Neural cell (in vitro differentiated cells): Measurements from ENCODE around the gene COL5A1. TPM values are rescaled to one million over a fixed set of nuclear protein-coding genes. Genes with fewer than 3 reads are reported as not detected.

Source experiments
- H2AFZ ChIP-seq: fragments of 200-600, 300-800 bp; sonication (generic), shearing (Covaris generic); 2 replicates; pipeline ENCODE4 v1.6.0; 2014; ENCODE audit warnings: low read depth, mild to moderate bottlenecking, antibody characterized with exemption, low read length, moderate library complexity
- H3F3A ChIP-seq: fragments of 200-600 bp; shearing (Covaris generic); 2 replicates; pipeline ENCODE4 v1.6.1; 2016; ENCODE audit warnings: mild to moderate bottlenecking, moderate library complexity, mixed read lengths, antibody characterized with exemption, low read length; ENCODE audit not compliant: insufficient read depth, poor library complexity, severe bottlenecking
- H3K27ac ChIP-seq: fragments of 200-600, 300-800 bp; sonication (generic), shearing (Covaris generic); 2 replicates; pipeline ENCODE4 v1.5.1; 2014; ENCODE audit warnings: mild to moderate bottlenecking, low read length, moderate library complexity
- H3K27me3 ChIP-seq: fragments of 300-800, 200-600 bp; sonication (generic), shearing (Covaris generic); 2 replicates; pipeline ENCODE4 v1.6.0; 2014; ENCODE audit warnings: mild to moderate bottlenecking, low read depth, low read length, moderate library complexity; ENCODE audit not compliant: insufficient read depth
- H3K36me3 ChIP-seq: fragments of 300-800, 200-600 bp; sonication (generic), shearing (Covaris generic); 2 replicates; pipeline ENCODE4 v1.5.1; 2014; ENCODE audit warnings: mild to moderate bottlenecking, antibody characterized with exemption, low read length, moderate library complexity; ENCODE audit not compliant: insufficient read depth
- H3K4me2 ChIP-seq: fragments of 300-800, 200-600 bp; sonication (generic), shearing (Covaris generic); 2 replicates; pipeline ENCODE4 v1.6.0; 2014; ENCODE audit warnings: mild to moderate bottlenecking, low read length
- H3K4me3 ChIP-seq: fragments of 300-800, 200-600 bp; sonication (generic), shearing (Covaris generic); 2 replicates; pipeline ENCODE4 v1.5.1; 2014; ENCODE audit warnings: mild to moderate bottlenecking, low read length, moderate library complexity
- H3K79me2 ChIP-seq: fragments of 200-600 bp; shearing (Covaris generic); replicated peaks from 2 replicates; pipeline ENCODE4 v1.6.0; 2014; ENCODE audit warnings: mild to moderate bottlenecking, low read length, moderate library complexity; ENCODE audit not compliant: insufficient read depth
- H3K9ac ChIP-seq: fragments of 300-800, 200-600 bp; sonication (generic), shearing (Covaris generic); 2 replicates; pipeline ENCODE4 v1.6.1; 2016; ENCODE audit warnings: mild to moderate bottlenecking, low read length, mixed read lengths
- H3K9me2 ChIP-seq: fragments of 200-600 bp; shearing (Covaris generic); 2 replicates; pipeline ENCODE4 v1.6.1; 2016; ENCODE audit warnings: mild to moderate bottlenecking, low read length, mixed read lengths; ENCODE audit not compliant: insufficient read depth
- H3K9me3 ChIP-seq: fragments of 200-600, 300-800 bp; sonication (generic), shearing (Covaris generic); 2 replicates; pipeline ENCODE4 v1.6.1; 2016; ENCODE audit warnings: mild to moderate bottlenecking, mixed run types, low read length, moderate library complexity, mixed read lengths
- H4K20me1 ChIP-seq: fragments of 200-600 bp; shearing (Covaris generic); 2 replicates; pipeline ENCODE4 v1.6.1; 2016; ENCODE audit warnings: mild to moderate bottlenecking, mixed run types; ENCODE audit not compliant: insufficient read depth
- EP300 ChIP-seq: fragments of 450-650 bp; conservative IDR thresholded peaks from 2 replicates; pipeline ENCODE4 v1.6.1; 2014; ENCODE audit warnings: antibody characterized with exemption, mild to moderate bottlenecking, moderate library complexity; ENCODE audit not compliant: poor library complexity, severe bottlenecking
- EZH2 ChIP-seq: fragments of 200-600, 300-800 bp; shearing (Covaris generic), sonication (generic); IDR thresholded peaks from 2 replicates; pipeline ENCODE4 v1.6.1; 2014; ENCODE audit warnings: antibody characterized with exemption, low read length, borderline replicate concordance, mild to moderate bottlenecking; ENCODE audit not compliant: insufficient read depth, poor library complexity, severe bottlenecking
- MXI1 ChIP-seq: fragments of 450-650 bp; conservative IDR thresholded peaks from 2 replicates; pipeline ENCODE4 v1.6.1; 2014; ENCODE audit warnings: antibody characterized with exemption, mild to moderate bottlenecking; ENCODE audit not compliant: poor library complexity, severe bottlenecking
- POLR2AphosphoS5 ChIP-seq: IDR thresholded peaks from 2 replicates; pipeline ENCODE4 v1.6.1; 2012
- RAD21 ChIP-seq: fragments of 450-650 bp; conservative IDR thresholded peaks from 2 replicates; pipeline ENCODE4 v1.6.1; 2014; ENCODE audit warnings: antibody characterized with exemption, mild to moderate bottlenecking, moderate library complexity
- SMC3 ChIP-seq: fragments of 450-650 bp; conservative IDR thresholded peaks from 2 replicates; pipeline ENCODE4 v1.6.1; 2014; ENCODE audit warnings: antibody characterized with exemption, mild to moderate bottlenecking, moderate library complexity; ENCODE audit not compliant: poor library complexity
- TAF1 ChIP-seq: IDR thresholded peaks from 2 replicates; pipeline ENCODE4 v1.6.1; 2012; ENCODE audit warnings: low read depth
- polyA plus RNA-seq: library from polyadenylated mRNA; depleted of rRNA; stranded (reverse); fragments of >200 nt; gene quantifications from 2 replicates; pipeline ENCODE4 v1.2.3, GENCODE V29; 2014
- TF ChIP-seq, protein P1 (sequence below): fragments of 450-650 bp; IDR thresholded peaks from 2 replicates; pipeline ENCODE4 v1.5.1; 2014; ENCODE audit warnings: antibody characterized with exemption, mild to moderate bottlenecking, moderate library complexity; ENCODE audit not compliant: poor library complexity, severe bottlenecking
- TF ChIP-seq, protein P2 (sequence below): IDR thresholded peaks from 2 replicates; pipeline ENCODE4 v1.6.1; 2012; ENCODE audit warnings: borderline replicate concordance

Gene COL5A1
- polyA plus RNA-seq, 1 donor from 2014 or later: not detected

DNA sequence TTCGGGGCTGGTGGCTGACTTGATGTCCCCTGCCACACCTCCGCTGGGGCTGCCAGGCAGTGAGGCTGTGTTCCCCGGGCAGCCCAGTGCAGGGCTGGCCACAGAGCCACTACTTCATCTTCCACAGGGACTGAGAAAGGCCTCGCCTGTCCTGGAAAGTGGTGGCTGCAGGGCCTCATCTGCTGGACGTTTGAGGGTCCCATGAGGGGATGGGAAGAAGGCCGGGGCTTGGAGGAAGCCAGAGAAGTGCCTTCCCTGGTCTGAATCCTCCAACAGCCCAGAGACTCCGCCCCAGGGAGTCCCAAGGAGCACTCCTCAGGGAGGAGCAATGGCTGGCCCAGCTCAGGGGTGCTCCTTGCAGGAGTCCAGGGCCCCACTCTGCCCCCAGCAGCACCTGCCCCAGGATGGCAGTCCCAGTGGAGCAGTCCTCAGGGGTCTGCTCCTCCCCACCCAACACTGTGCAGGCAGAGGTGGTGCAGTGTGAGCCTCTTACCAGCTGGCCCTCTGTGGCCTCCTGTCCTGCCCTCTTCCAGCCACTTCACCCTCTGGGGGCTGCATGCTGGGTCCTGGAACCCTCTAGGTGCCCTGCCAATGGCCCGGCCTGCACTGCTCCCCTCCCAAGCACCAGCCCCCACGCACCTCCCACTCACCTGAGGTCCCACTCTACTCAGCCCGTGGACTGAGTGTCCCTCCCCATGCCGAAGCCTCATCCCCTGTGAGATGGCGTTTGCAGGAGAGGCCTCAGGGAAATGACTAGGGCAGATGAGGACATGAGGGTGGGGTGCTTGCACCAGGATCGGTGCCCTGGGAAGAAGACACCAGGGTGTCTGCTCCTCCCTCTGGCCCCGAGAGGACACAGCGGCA is 47.3 kb upstream of the COL5A1 start:
- no peak overlapping the region for H3K4me2 ChIP-seq
- H3K9me2 ChIP-seq: no peaks in the 10 kb centered on the region
- H3K36me3 ChIP-seq: no peaks in the 10 kb centered on the region
- H4K20me1 ChIP-seq: no peaks in the 10 kb centered on the region
- no peak overlapping the region for H3K9ac ChIP-seq
- H3K9me3 ChIP-seq: no peaks in the 10 kb centered on the region
- TF ChIP-seq MXI1: no peak
- TF ChIP-seq, protein P1, sequence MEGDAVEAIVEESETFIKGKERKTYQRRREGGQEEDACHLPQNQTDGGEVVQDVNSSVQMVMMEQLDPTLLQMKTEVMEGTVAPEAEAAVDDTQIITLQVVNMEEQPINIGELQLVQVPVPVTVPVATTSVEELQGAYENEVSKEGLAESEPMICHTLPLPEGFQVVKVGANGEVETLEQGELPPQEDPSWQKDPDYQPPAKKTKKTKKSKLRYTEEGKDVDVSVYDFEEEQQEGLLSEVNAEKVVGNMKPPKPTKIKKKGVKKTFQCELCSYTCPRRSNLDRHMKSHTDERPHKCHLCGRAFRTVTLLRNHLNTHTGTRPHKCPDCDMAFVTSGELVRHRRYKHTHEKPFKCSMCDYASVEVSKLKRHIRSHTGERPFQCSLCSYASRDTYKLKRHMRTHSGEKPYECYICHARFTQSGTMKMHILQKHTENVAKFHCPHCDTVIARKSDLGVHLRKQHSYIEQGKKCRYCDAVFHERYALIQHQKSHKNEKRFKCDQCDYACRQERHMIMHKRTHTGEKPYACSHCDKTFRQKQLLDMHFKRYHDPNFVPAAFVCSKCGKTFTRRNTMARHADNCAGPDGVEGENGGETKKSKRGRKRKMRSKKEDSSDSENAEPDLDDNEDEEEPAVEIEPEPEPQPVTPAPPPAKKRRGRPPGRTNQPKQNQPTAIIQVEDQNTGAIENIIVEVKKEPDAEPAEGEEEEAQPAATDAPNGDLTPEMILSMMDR: no peak
- TF ChIP-seq RAD21: no peak
- TF ChIP-seq TAF1: no peak
- TF ChIP-seq EZH2: no peak
- TF ChIP-seq EP300: no peak
- no peak for TF ChIP-seq POLR2AphosphoS5
- TF ChIP-seq, protein P2, sequence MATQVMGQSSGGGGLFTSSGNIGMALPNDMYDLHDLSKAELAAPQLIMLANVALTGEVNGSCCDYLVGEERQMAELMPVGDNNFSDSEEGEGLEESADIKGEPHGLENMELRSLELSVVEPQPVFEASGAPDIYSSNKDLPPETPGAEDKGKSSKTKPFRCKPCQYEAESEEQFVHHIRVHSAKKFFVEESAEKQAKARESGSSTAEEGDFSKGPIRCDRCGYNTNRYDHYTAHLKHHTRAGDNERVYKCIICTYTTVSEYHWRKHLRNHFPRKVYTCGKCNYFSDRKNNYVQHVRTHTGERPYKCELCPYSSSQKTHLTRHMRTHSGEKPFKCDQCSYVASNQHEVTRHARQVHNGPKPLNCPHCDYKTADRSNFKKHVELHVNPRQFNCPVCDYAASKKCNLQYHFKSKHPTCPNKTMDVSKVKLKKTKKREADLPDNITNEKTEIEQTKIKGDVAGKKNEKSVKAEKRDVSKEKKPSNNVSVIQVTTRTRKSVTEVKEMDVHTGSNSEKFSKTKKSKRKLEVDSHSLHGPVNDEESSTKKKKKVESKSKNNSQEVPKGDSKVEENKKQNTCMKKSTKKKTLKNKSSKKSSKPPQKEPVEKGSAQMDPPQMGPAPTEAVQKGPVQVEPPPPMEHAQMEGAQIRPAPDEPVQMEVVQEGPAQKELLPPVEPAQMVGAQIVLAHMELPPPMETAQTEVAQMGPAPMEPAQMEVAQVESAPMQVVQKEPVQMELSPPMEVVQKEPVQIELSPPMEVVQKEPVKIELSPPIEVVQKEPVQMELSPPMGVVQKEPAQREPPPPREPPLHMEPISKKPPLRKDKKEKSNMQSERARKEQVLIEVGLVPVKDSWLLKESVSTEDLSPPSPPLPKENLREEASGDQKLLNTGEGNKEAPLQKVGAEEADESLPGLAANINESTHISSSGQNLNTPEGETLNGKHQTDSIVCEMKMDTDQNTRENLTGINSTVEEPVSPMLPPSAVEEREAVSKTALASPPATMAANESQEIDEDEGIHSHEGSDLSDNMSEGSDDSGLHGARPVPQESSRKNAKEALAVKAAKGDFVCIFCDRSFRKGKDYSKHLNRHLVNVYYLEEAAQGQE: no peak
- no peak for TF ChIP-seq SMC3
- no peaks in the 10 kb centered on the region for H3F3A ChIP-seq
- no peaks in the 10 kb centered on the region for H3K79me2 ChIP-seq
- no peak overlapping the region for H2AFZ ChIP-seq
- no peak overlapping the region for H3K4me3 ChIP-seq
- no peak overlapping the region for H3K27ac ChIP-seq
- no peaks in the 10 kb centered on the region for H3K27me3 ChIP-seq

DNA sequence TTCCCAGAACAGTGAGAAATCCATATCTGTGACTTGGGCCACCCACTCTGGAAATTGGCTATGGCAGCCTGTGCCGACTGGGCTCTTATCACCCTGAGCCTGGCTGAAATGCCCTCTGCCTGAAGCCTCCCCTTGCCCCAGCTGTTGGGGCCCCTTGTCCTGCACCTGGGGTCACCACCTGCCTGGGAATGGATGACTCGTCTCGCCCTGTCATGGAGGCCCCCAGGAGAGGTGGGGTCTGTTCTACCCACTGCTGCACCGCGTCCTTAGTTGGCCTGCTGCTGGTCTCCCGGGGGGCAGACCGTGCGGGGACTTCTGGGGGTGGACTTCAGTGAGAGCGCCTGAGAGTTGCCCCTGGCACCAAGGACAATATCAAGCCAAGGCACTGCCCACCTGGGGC is 46.6 kb upstream of the COL5A1 start:
- H3K9me3 ChIP-seq: no peaks in the 10 kb centered on the region
- H3K9me2 ChIP-seq: no peaks in the 10 kb centered on the region
- no peaks in the 10 kb centered on the region for H4K20me1 ChIP-seq
- no peaks in the 10 kb centered on the region for H3K36me3 ChIP-seq
- no peaks in the 10 kb centered on the region for H3K27me3 ChIP-seq
- H3K4me2 ChIP-seq: no peak overlapping the region
- H2AFZ ChIP-seq: no peak overlapping the region
- H3K27ac ChIP-seq: no peak overlapping the region
- no peaks in the 10 kb centered on the region for H3F3A ChIP-seq
- no peak overlapping the region for H3K9ac ChIP-seq
- TF ChIP-seq POLR2AphosphoS5: no peak
- no peak for TF ChIP-seq MXI1
- TF ChIP-seq, protein P1: no peak
- TF ChIP-seq SMC3: no peak
- no peak for TF ChIP-seq EP300
- no peak for TF ChIP-seq TAF1
- no peak for TF ChIP-seq RAD21
- TF ChIP-seq EZH2: no peak
- TF ChIP-seq, protein P2: no peak
- H3K4me3 ChIP-seq: no peak overlapping the region
- no peaks in the 10 kb centered on the region for H3K79me2 ChIP-seq
